ENCODE results near the gene SPIRE1.

SPIRE1 gene

GRCh38 chr18:12656605-12656937 is 1.3 kb downstream of the SPIRE1 start:
- TF ChIP-seq EZH2phosphoT487 (IDR thresholded peaks at IDR 0.05; ENCODE audit: borderline replicate concordance) (no peak), CTCF (conservative IDR thresholded peaks at IDR 0.05; ENCODE audit: low read length) (no peak)
- no peaks in the 10 kb centered on the region for H3K36me3 ChIP-seq (ENCODE audit: insufficient read depth, low read length)
- no peaks in the 10 kb centered on the region for H3K4me1 ChIP-seq (ENCODE audit: insufficient read depth, low read length, poor library complexity, severe bottlenecking)
- H3K27me3 ChIP-seq (ENCODE audit: insufficient read depth, low read length, poor library complexity, severe bottlenecking), result peaks cover 5% of the 10 kb centered on the region
- no peaks in the 10 kb centered on the region for H3K9me3 ChIP-seq (ENCODE audit: insufficient read depth, low read depth, low read length)
- H3K4me3 ChIP-seq (ENCODE audit: low read length, poor library complexity, severe bottlenecking), result no peak overlapping the region
- no peak overlapping the region for H3K9ac ChIP-seq (ENCODE audit: low read depth, low read length, poor library complexity, severe bottlenecking)
- H3K9me2 ChIP-seq (replicated peaks; ENCODE audit: low read depth, low read length), result no peaks in the 10 kb centered on the region
- no peak overlapping the region for H2AFZ ChIP-seq (ENCODE audit: low read length)
- H3K4me2 ChIP-seq (ENCODE audit: low read depth, low read length, poor library complexity, severe bottlenecking), result no peak overlapping the region
- H3K79me2 ChIP-seq (ENCODE audit: insufficient read depth, low read length), result no peaks in the 10 kb centered on the region
- no peaks in the 10 kb centered on the region for H3F3A ChIP-seq (ENCODE audit: low read depth)
- H4K20me1 ChIP-seq (ENCODE audit: insufficient read depth, low read length, poor library complexity, severe bottlenecking), result no peaks in the 10 kb centered on the region

GRCh38 chr18:12654971-12655370 is 2.9 kb downstream of the SPIRE1 start:
- Histone ChIP-seq H3K9me2 (replicated peaks; ENCODE audit: low read depth, low read length) (no peaks in the 10 kb centered on the region), H3K4me1 (ENCODE audit: insufficient read depth, low read length, poor library complexity, severe bottlenecking) (no peaks in the 10 kb centered on the region), H3K79me2 (ENCODE audit: insufficient read depth, low read length) (no peaks in the 10 kb centered on the region), H2AFZ (ENCODE audit: low read length) (no peak overlapping the region), H3K4me3 (ENCODE audit: low read length, poor library complexity, severe bottlenecking) (no peak overlapping the region), H3F3A (ENCODE audit: low read depth) (no peaks in the 10 kb centered on the region), H4K20me1 (ENCODE audit: insufficient read depth, low read length, poor library complexity, severe bottlenecking) (no peaks in the 10 kb centered on the region), H3K27me3 (ENCODE audit: insufficient read depth, low read length, poor library complexity, severe bottlenecking) (peaks cover 5% of the 10 kb centered on the region), H3K36me3 (ENCODE audit: insufficient read depth, low read length) (no peaks in the 10 kb centered on the region), H3K9ac (ENCODE audit: low read depth, low read length, poor library complexity, severe bottlenecking) (no peak overlapping the region), H3K9me3 (ENCODE audit: insufficient read depth, low read depth, low read length) (no peaks in the 10 kb centered on the region), H3K4me2 (ENCODE audit: low read depth, low read length, poor library complexity, severe bottlenecking) (no peak overlapping the region)
- TF ChIP-seq CTCF (conservative IDR thresholded peaks at IDR 0.05; ENCODE audit: low read length) (no peak), EZH2phosphoT487 (IDR thresholded peaks at IDR 0.05; ENCODE audit: borderline replicate concordance) (no peak)

- Histone ChIP-seq H3K79me2 (ENCODE audit: insufficient read depth, low read length) (no peaks in the 10 kb centered on the region), H3K9ac (ENCODE audit: low read depth, low read length, poor library complexity, severe bottlenecking) (no peak overlapping the region), H3K9me3 (ENCODE audit: insufficient read depth, low read depth, low read length) (no peaks in the 10 kb centered on the region), H2AFZ (ENCODE audit: low read length) (no peak overlapping the region), H3K27me3 (ENCODE audit: insufficient read depth, low read length, poor library complexity, severe bottlenecking) (peaks cover 5% of the 10 kb centered on the region), H3K36me3 (ENCODE audit: insufficient read depth, low read length) (no peaks in the 10 kb centered on the region), H3F3A (ENCODE audit: low read depth) (no peaks in the 10 kb centered on the region), H3K4me2 (ENCODE audit: low read depth, low read length, poor library complexity, severe bottlenecking) (peak overlapping the region; percentile 28), H3K9me2 (replicated peaks; ENCODE audit: low read depth, low read length) (no peaks in the 10 kb centered on the region), H3K4me1 (ENCODE audit: insufficient read depth, low read length, poor library complexity, severe bottlenecking) (no peaks in the 10 kb centered on the region), H3K4me3 (ENCODE audit: low read length, poor library complexity, severe bottlenecking) (no peak overlapping the region), H4K20me1 (ENCODE audit: insufficient read depth, low read length, poor library complexity, severe bottlenecking) (no peaks in the 10 kb centered on the region)
- no peak for TF ChIP-seq CTCF (conservative IDR thresholded peaks at IDR 0.05; ENCODE audit: low read length)
- no peak for TF ChIP-seq EZH2phosphoT487 (IDR thresholded peaks at IDR 0.05; ENCODE audit: borderline replicate concordance)
These were observed 5.0 kb downstream of the SPIRE1 start for GRCh38 chr18:12652861-12653401.

All from Loucy (cell line).